HG03460 (cell line): ENCODE measurements around the gene CDRT15L2.
"Not testable (repeated sequence)": the region's sequence is repeated elsewhere in the genome, so short reads cannot be mapped to it uniquely, and the experiment has no call there.

Experiments
- ATAC-seq: cut with Tn5 transposase; IDR thresholded peaks from one replicate; pipeline ENCODE4 v1.9.1; 2021; ENCODE audit not compliant: unreplicated experiment

CDRT15L2 gene

GRCh38 chr17:20573216-20573615 lies 6.3 kb upstream of the CDRT15L2 start:
- not testable (repeated sequence) for ATAC-seq

DNA sequence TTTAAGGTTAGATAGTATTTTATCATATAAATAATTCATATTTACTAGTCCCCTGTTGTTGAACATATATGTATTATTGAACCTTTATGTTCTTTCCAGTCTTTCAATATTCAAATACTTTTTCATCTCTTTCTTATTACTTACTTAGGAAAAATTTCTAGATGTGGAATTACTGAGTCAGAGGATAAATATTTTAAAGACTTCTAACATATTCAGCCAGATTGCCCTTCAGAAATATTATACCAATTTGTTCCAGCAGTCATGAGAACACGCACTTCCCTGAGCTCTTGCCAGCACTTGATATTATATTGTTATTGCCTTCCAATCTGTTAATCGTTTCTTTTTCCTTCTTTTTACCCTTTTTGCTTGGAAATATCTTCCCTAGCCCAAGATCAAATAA lies 4.5 kb upstream of the CDRT15L2 start:
- ATAC-seq = not testable (repeated sequence)

GRCh38 chr17:20583891-20584577 lies 4.5 kb downstream of the CDRT15L2 start:
- not testable (repeated sequence) for ATAC-seq

- not testable (repeated sequence) for ATAC-seq
Observed at GRCh38 chr17:20588744-20589453, 9.4 kb downstream of the CDRT15L2 start.

- not testable (repeated sequence) for ATAC-seq
Observed at GRCh38 chr17:20589454-20589810, 9.9 kb downstream of the CDRT15L2 start.

GRCh38 chr17:20591040-20591439 lies 11.5 kb downstream of the CDRT15L2 start:
- not testable (repeated sequence) for ATAC-seq

DNA sequence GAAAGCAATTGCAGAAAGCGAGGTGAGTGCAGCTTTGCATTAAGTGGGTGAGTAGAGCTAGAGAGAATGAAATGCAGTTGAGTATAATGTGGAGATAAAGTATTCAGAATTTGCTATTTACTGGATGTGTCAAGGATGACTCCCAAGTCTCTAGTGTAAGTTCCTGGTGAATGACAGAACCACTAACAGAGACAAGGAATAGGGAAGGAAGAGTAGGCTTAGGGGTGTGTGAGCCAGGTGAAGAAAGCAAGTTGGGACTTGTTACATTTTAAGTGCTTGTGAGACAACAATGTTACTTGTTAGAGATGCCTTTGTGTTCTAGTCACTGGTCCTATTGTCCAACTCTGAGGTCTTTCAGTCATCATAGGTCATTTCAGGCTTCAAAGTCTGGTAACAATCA lies 26.0 kb downstream of the CDRT15L2 start:
- ATAC-seq = not testable (repeated sequence)

- not testable (repeated sequence) for ATAC-seq
Observed at GRCh38 chr17:20609490-20609889, 30.0 kb downstream of the CDRT15L2 start.

DNA sequence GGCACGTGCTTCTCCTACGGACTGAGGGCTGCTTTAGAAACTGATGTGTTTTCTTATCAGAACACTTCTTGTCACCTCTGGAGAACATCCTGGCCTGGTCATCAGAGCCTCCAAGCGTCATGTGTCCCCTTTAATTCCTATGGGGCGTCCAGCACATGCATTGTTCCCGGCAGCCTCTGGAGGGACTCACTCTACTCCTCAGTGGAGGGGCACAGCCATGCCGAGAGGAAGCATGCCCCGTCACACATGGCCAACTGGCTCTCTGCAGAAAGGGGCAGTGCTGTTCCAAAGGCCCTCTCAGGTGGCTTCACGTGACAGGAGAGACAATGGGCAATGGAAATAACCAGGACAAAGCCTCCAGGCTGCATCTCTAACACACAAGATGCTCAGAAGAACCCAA lies 31.8 kb downstream of the CDRT15L2 start:
- no peak for ATAC-seq

- ATAC-seq = no peak
Observed at GRCh38 chr17:20612635-20613034, 33.1 kb downstream of the CDRT15L2 start.

GRCh38 chr17:20613248-20613647 lies 33.7 kb downstream of the CDRT15L2 start:
- ATAC-seq = no peak

DNA sequence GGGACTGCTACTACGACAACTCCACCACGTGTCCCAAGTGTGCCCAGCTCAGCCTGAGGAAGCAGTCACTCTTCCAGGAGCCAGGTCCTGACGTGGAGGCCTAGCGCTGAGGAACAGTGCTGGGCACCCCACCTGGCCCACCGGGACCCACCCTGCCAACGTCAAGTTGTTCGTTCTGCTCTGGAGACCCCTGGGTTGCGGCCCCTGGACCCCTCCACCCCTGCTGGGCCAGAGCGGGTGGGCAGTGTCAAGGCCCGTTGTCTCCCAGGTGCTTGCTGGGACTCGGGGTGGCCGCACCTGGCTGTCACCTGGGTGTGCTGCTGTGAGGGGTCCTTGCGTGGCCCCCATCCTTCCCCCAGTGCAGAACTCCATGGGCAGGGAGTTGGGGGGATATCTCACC lies 34.4 kb downstream of the CDRT15L2 start:
- no peak for ATAC-seq

DNA sequence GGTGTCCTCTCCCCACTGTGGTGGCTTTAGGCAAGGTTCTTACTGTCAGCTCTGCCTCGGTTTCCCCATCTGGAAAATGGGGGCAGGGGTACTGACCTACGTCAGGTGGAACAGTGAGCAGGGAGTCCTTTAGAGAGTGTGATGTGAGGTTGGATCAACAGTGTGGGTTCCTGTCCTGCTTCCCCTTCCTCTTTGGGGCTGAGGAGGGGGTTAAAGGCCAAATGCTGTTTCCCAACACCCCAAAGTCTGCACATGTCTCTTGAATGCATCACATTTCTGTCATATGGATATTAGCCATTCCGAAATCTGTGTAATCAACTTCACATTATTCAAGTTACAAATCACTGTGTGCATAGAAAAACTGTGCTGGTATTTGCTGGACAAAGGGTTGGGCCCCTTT lies 35.9 kb downstream of the CDRT15L2 start:
- not testable (repeated sequence) for ATAC-seq
